GM06990 (cell line): Measurements from ENCODE around the gene DNMT3A.

ENCODE experiments used
- DNase-seq: peaks from one replicate; pipeline ENCODE4 v3.0.0-alpha.2; 2011; ENCODE audit not compliant: insufficient read length; ENCODE audit errors: extremely low read depth
- H3K27me3 ChIP-seq: replicated peaks from 2 replicates; pipeline ENCODE4 v1.6.0; 2011; ENCODE audit warnings: low read length; ENCODE audit not compliant: control insufficient read depth, insufficient read depth
- H3K36me3 ChIP-seq: 2 replicates; pipeline ENCODE4 v1.5.1; 2011; ENCODE audit warnings: low read length; ENCODE audit not compliant: control insufficient read depth, insufficient read depth
- H3K4me3 ChIP-seq: replicated peaks from 2 replicates; pipeline ENCODE4 v1.5.1; 2011; ENCODE audit warnings: low read depth, mild to moderate bottlenecking, control low read depth, low read length
- TF ChIP-seq, protein P1 (sequence below): IDR thresholded peaks from 2 replicates; pipeline ENCODE4 v1.5.1; 2011; ENCODE audit warnings: low read length, control low read depth, mild to moderate bottlenecking, inconsistent platforms; ENCODE audit not compliant: insufficient read depth, poor library complexity, severe bottlenecking

The DNMT3A gene

DNA sequence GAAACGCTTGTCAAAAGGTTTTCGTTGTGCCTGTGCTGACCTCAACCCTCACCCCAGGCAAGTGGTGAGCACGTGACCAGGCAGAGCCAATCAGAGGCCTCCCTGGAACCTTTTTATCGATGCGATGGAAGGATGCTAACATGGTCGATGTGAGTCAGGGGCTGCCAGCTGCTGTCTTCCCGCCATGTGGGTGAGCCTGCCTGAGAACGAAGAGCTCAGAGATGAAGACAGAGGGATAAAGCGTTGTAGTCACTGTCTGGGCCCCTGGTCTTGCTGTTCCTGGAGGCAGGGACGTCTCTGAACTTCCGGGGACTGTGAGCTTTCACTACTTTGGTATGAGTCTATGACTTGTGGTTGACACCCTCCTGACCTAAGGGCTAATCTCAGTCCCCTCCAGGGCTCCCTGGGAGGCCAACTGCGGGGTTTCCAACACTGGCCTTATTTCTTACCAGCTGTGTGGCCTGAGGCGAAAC, 18.6 kb downstream of the DNMT3A start:
- TF ChIP-seq, protein P1, sequence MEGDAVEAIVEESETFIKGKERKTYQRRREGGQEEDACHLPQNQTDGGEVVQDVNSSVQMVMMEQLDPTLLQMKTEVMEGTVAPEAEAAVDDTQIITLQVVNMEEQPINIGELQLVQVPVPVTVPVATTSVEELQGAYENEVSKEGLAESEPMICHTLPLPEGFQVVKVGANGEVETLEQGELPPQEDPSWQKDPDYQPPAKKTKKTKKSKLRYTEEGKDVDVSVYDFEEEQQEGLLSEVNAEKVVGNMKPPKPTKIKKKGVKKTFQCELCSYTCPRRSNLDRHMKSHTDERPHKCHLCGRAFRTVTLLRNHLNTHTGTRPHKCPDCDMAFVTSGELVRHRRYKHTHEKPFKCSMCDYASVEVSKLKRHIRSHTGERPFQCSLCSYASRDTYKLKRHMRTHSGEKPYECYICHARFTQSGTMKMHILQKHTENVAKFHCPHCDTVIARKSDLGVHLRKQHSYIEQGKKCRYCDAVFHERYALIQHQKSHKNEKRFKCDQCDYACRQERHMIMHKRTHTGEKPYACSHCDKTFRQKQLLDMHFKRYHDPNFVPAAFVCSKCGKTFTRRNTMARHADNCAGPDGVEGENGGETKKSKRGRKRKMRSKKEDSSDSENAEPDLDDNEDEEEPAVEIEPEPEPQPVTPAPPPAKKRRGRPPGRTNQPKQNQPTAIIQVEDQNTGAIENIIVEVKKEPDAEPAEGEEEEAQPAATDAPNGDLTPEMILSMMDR, result no peak
- no peaks in the 10 kb centered on the region for H3K27me3 ChIP-seq
- DNase-seq, result no peak
- no peak overlapping the region for H3K4me3 ChIP-seq
- no peaks in the 10 kb centered on the region; the same call in 1 of the 2 replicates for H3K36me3 ChIP-seq

DNA sequence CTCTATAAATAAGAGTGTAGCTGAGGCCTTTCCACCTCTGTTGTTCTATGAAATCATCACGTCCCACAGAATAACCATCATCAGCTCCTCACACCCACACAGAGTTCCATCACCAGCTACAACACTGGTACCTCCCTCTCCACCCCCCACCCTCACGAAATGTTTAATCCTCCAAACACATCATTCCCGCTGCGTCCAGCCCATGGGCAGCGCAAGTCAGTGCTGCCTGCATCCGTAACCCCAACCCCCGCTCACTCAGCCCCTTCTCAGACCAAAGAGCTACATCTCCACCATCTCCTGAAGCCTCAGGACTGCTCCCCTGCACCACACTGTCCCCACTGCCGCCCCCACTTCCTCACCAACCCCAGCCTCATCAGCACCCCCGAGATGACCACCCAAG, 19.4 kb downstream of the DNMT3A start:
- H3K36me3 ChIP-seq, result no peaks in the 10 kb centered on the region; the same call in 1 of the 2 replicates
- H3K27me3 ChIP-seq, result no peaks in the 10 kb centered on the region
- no peak for DNase-seq
- TF ChIP-seq, protein P1, result no peak
- H3K4me3 ChIP-seq, result no peak overlapping the region

DNA sequence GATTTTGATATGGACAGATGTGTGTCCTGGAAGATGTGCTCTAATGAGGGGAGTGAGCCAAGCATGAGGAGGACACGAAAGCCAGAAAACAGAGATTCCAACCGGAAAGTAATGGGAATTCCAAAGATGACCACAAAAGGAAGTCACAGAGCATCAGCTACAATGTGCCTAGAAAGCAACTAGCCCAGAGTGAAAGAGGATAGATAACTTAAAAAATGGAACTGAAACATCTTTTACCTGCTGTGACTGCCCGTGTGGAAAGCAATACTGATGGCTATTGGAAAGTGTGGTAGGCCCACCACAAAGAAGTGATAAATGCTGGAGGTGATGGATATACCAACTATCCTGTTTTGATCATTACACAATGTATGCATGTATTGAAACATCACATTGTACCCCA, 21.6 kb downstream of the DNMT3A start:
- H3K4me3 ChIP-seq, result no peak overlapping the region
- no peaks in the 10 kb centered on the region for H3K27me3 ChIP-seq
- DNase-seq, result no peak
- TF ChIP-seq, protein P1, result no peak
- no peaks in the 10 kb centered on the region for H3K36me3 ChIP-seq

DNA sequence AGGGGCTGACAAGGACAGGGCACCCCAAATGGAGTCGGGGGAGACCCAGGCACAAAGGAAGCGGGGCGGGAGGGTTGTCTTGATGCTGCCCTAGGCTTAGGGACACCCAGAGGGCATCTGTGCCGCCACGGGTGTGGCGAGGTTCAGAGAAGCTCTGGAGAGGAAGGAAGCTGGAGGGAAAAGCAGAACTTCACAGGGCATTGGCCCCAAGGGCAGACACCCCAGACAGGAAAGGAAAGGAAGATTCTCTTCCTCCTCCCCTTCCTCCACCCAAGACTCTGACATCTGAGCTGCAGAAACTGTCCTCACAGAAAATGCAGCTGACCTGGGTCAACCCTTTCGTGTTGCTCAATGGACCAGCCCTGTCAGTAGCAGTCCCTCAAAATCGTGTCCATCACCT, 25.6 kb downstream of the DNMT3A start:
- DNase-seq, result no peak
- TF ChIP-seq, protein P1, result no peak

DNA sequence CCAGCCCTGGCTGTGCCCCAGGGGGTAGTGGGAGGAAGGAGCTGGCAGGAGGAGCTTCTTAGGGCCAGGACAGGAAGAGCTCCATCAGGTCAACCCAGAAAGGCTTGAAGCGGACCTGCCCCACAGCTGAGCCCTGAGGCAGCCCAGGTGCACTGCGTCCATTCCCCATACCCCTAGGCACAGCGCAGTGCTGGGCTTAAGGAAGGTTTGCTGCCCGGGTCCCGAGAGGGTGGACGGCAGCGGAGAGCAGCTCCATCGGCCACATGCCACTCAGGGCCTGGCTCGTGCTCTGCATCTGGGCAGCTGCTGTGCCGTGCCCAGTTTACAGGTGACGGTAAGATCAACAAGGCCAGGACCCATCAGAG, 26.4 kb downstream of the DNMT3A start:
- H3K27me3 ChIP-seq, result no peaks in the 10 kb centered on the region
- H3K36me3 ChIP-seq, result peaks cover 12% of the 10 kb centered on the region
- H3K4me3 ChIP-seq, result no peak overlapping the region
- DNase-seq, result no peak
- TF ChIP-seq, protein P1, result no peak

More for the DNA sequence above, 25.6 kb downstream of the DNMT3A start:
- Histone ChIP-seq H3K4me3 (no peak overlapping the region), H3K27me3 (no peaks in the 10 kb centered on the region), H3K36me3 (peaks cover 12% of the 10 kb centered on the region)
